ENCODE measurements around the gene ROBO3.

Gene ROBO3

GRCh38 chr11:124877910-124878758 is 12.9 kb downstream of the ROBO3 start:
- DNase-seq, result no peak

GRCh38 chr11:124878759-124879492 is 13.7 kb downstream of the ROBO3 start:
- DNase-seq, result no peak

GRCh38 chr11:124879493-124880289 is 14.5 kb downstream of the ROBO3 start:
- no peak for DNase-seq

DNA sequence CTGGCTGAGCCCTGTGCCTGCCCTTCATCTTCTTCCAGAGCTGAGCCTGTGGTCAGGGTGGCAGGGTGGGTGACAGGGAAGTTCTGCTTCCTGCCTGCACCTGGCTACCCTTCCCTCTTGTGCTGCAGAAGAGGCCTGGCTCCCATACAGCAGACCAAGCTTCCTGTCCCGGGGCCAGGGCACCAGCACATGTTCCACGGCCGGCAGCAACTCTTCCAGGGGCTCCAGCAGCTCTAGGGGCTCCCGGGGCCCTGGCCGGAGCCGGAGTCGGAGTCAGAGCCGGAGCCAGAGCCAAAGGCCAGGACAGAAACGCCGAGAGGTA is 15.0 kb downstream of the ROBO3 start:
- no peak for DNase-seq

DNA sequence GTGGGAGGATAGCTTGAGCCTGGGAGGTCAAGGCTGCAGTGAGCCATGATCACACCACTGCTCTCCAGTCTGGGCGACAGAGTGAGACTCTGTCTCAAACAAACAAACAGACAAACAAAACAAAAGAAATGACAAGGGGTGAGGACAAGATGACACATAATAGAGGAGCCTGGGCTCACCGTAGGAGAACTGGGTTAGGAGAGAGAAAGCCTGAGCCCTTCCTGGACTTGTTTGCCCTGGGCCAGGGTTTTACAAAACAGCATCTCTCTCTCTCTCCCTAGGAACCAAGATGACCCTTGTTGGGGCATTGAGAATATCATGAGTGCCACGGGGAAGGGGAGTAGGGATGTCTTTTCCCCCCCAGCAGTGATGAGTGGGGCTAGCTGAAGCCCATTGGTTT is 15.7 kb downstream of the ROBO3 start:
- DNase-seq, result no peak

DNA sequence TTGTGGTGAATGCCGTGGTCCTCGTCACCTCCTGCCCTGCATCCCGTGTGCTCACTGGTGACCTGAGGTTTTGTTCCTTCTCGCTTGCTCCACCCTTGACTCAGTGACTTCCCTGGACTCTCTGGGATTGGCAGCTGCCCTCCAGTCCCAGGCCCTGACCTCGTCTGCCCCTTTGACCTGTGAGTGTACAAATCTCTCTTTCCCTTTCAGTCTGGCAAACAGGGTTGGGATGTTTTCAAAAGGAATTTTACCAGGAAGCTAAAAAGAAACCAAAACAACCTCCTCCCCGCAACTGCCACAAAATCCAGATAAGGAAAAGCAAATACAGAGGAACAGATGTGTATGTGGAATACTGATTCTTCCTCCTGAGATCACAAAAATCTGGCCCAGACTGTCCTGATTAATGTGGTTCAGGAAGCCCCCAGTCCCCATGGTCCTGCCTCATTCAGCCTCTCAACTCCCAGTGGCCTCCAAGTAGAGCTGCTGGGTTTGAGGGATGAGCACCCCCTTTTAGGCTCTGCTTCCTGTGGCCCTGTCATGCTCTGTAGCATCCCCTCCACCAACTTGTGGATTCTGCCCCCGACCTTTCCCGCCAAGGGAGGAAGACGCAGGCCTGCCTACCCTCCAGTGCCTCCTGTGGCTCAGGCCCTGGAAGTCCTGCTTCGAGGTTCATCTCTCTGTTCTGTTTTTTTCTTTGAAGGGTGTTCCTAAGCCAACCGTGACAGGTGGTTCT is 17.3 kb downstream of the ROBO3 start:
- DNase-seq, result no peak

GRCh38 chr11:124884340-124884739 is 19.1 kb downstream of the ROBO3 start:
- no peak for DNase-seq

- DNase-seq, result no peak
Observed at GRCh38 chr11:124884869-124885479, 19.7 kb downstream of the ROBO3 start.

DNA sequence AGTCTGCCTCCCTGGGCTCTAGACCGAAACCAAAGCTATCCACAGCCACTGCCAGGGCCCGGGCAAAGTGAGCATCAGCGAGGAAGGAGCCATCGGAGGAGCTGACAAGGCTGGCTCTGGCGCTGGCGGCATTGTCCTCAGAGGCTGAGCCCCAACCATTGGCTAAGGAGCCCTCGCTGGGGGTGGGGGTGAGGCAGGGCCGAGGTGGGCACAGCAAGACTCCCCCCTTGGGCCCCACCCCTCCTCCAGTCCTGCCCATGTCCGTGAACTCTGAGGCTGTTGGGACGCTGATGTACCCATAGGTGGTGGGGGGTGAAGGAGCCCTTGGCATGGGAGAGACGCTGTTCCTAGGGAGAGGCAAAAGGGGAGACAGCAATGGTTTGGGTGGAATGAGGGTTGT is 21.2 kb downstream of the ROBO3 start:
- no peak for DNase-seq

DNA sequence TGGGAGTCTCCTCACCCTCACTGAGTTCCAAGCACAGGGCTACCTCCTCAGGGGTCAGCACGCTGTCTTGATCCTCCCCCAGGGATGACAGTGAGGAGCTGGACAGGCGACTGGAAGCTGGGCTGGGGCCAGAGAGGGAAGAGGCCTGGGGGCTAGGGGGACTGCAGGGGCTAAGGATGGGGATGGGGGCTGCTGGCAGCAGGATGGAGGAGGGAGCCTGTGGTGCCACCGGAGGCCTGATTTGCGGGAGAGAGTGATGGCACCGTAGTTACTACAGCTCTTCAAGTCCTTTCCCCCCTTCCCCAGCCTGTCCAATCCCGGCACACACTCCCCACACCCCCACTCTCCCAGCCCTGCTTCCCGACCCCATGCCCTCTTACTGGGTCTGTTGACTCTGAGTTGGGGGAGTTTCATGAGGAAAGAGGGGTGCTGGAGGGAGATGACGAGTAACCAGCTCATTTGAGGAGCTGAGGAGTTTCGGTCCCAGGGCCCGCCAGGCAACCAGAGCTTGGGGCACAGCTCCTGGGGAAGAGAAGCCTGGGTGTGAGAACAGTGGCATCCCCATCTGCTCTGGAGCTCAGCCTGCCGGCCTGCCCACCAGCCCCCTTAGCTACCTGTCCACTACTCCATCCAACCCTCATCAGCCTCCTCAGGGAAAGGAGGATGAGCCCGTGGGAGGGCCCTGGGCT is 21.9 kb downstream of the ROBO3 start:
- no peak for DNase-seq

DNA sequence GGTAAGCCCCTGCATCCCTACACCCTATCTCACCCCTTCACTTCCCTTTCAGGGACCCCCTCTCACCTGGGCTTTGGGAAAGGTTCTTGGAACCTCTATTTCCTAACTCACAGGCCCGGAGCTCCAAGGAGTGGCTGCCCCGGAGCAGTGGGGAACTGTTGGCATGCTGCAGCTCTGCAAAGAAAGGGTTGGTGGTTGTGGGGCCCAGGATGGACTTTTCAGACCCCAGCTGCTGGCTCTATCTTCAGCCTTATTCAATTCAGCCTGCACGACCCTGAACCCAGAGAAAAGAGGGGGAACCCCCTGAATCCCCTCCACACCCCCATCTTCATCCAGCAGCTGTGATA is 22.4 kb downstream of the ROBO3 start:
- no peak for DNase-seq

GRCh38 chr11:124889191-124890091 is 24.2 kb downstream of the ROBO3 start:
- DNase-seq, result no peak

GRCh38 chr11:124890151-124890550 is 24.9 kb downstream of the ROBO3 start:
- no peak for DNase-seq

DNA sequence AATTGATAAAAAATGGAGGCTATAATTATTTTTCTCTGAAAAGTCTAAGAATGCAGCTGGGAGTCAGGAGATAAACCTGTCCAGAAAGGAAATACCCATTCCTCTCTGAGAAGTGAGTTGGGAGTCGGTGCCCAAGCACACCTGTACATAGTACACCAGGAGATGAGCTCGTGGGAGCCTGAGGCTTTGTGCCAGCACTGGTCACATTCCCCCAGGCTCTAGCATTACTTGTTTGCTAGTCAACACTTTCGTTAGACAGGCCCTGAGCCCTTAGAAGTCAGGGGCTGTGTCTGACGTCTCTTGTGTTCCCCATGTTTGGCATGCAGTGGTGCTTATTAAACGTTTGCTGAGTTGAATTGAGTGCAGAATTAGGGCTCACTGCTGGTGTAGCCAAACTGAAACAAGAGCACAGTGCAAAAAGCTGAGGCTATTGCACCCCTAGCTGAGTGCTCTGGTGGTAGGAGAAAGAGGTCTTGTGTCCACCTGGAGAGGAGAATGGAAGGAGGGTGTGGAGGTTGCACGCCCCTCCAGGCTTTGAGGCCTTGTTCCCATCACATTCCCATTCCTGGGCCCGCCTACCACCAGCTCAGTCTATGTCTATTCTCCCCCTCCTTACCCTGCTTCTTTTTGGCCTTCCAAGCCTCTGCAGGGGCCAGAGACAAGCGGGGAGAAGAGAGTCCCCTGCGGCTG is 25.6 kb downstream of the ROBO3 start:
- DNase-seq, result no peak

DNA sequence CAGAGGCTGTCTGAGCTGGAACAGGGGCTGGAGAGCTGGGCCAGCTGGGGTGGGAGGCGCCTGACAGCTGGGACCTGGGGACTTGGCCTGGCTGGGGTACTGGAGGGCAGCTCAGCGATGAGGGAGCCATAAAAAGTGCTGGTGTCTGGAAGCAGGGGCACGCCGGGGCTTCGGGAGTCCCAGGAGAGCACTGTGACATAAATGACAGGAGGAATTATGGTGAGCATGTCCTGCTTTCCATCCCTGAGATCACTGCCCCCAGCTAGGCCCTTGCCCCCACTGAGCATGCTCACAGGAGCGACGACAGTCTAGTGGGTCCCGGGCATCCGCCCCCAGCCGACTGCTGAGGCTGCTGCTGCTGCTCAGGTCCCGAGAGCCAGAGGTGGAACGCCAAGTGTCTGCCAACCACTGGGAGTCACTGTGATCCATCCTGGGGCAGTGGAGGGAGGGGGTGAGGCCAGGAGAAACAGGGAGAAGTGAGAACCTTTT is 26.2 kb downstream of the ROBO3 start:
- no peak for DNase-seq

- no peak for DNase-seq
Observed at GRCh38 chr11:124892146-124892545, 26.9 kb downstream of the ROBO3 start.

- DNase-seq, result no peak
Observed at GRCh38 chr11:124892750-124893454, 27.7 kb downstream of the ROBO3 start.

GRCh38 chr11:124893781-124894401 is 28.7 kb downstream of the ROBO3 start:
- no peak for DNase-seq

Data from RPMI8226 (cell line).